ENCODE results near the gene CAPZA3.
"Not testable (repeated sequence)": the region's sequence is repeated elsewhere in the genome, so short reads cannot be mapped to it uniquely, and the experiment has no call there.

CAPZA3 gene

DNA sequence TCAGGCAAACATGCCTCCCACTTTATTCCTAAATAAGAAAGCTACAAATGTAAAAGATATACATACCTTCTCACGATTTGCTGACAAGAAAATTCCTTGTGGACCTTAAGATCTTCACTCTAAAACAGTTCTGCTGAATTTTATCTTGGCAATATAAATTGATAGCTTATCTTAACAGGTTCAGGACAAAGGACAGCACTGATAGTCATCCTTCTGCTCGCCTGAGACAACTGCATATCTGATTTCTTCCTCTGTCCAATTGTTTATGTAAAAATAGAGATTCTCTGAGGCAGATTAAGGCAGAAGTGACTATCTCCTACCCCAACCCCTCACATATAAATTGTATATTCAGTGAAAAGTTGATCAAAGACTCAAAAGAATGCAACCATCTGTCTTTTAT lies 44.9 kb downstream of the CAPZA3 start:
- no peak overlapping the region for H3K27ac ChIP-seq (ENCODE audit: low read length)
- H4K20me1 ChIP-seq (ENCODE audit: insufficient read depth, low read length), result no peaks in the 10 kb centered on the region
- no peak overlapping the region for H3K4me2 ChIP-seq (ENCODE audit: insufficient read depth, low read length)
- H3K79me2 ChIP-seq (ENCODE audit: insufficient read depth, low read length), result no peaks in the 10 kb centered on the region
- no peaks in the 10 kb centered on the region for H3K27me3 ChIP-seq (ENCODE audit: insufficient read depth, low read length, poor library complexity)
- ATAC-seq (ENCODE audit: insufficient read depth, low read depth) (no peak), DNase-seq (no peak)
- no peak overlapping the region for H3K9ac ChIP-seq (ENCODE audit: low read depth, low read length)
- H3K36me3 ChIP-seq (ENCODE audit: insufficient read depth, low read length), result no peaks in the 10 kb centered on the region
- TF ChIP-seq, protein P1, sequence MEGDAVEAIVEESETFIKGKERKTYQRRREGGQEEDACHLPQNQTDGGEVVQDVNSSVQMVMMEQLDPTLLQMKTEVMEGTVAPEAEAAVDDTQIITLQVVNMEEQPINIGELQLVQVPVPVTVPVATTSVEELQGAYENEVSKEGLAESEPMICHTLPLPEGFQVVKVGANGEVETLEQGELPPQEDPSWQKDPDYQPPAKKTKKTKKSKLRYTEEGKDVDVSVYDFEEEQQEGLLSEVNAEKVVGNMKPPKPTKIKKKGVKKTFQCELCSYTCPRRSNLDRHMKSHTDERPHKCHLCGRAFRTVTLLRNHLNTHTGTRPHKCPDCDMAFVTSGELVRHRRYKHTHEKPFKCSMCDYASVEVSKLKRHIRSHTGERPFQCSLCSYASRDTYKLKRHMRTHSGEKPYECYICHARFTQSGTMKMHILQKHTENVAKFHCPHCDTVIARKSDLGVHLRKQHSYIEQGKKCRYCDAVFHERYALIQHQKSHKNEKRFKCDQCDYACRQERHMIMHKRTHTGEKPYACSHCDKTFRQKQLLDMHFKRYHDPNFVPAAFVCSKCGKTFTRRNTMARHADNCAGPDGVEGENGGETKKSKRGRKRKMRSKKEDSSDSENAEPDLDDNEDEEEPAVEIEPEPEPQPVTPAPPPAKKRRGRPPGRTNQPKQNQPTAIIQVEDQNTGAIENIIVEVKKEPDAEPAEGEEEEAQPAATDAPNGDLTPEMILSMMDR (IDR thresholded peaks at IDR 0.05; ENCODE audit: borderline replicate concordance, extremely low read depth, low read length, poor library complexity, severe bottlenecking), result no peak
- TF ChIP-seq EZH2 (IDR thresholded peaks at IDR 0.05; ENCODE audit: borderline replicate concordance, low read depth, low read length, severe bottlenecking), result no peak
- no peak overlapping the region for H2AFZ ChIP-seq (ENCODE audit: low read depth, low read length)
- no peaks in the 10 kb centered on the region for H3K4me1 ChIP-seq (ENCODE audit: insufficient read depth, low read length)
- no peaks in the 10 kb centered on the region for H3K9me3 ChIP-seq (ENCODE audit: insufficient read depth, low read length, severe bottlenecking)
- H3K4me3 ChIP-seq (ENCODE audit: low read depth in 1 of 2, low read length in 2 of 2), result no peak overlapping the region

GRCh38 chr12:18785465-18785864 lies 47.5 kb downstream of the CAPZA3 start:
- H3K9ac ChIP-seq (ENCODE audit: low read depth, low read length); H4K20me1 ChIP-seq (ENCODE audit: insufficient read depth, low read length); H3K27me3 ChIP-seq (ENCODE audit: insufficient read depth, low read length, poor library complexity); H3K4me2 ChIP-seq (ENCODE audit: insufficient read depth, low read length); ATAC-seq (ENCODE audit: insufficient read depth, low read depth); H3K9me3 ChIP-seq (ENCODE audit: insufficient read depth, low read length, severe bottlenecking); H2AFZ ChIP-seq (ENCODE audit: low read depth, low read length); H3K27ac ChIP-seq (ENCODE audit: low read length); H3K4me3 ChIP-seq (ENCODE audit: low read depth in 1 of 2, low read length in 2 of 2); H3K4me1 ChIP-seq (ENCODE audit: insufficient read depth, low read length); H3K79me2 ChIP-seq (ENCODE audit: insufficient read depth, low read length); H3K36me3 ChIP-seq (ENCODE audit: insufficient read depth, low read length); DNase-seq: not testable (repeated sequence)

All from DND-41 (cell line).